Measurements from ENCODE around the gene GATAD2A.

DNA sequence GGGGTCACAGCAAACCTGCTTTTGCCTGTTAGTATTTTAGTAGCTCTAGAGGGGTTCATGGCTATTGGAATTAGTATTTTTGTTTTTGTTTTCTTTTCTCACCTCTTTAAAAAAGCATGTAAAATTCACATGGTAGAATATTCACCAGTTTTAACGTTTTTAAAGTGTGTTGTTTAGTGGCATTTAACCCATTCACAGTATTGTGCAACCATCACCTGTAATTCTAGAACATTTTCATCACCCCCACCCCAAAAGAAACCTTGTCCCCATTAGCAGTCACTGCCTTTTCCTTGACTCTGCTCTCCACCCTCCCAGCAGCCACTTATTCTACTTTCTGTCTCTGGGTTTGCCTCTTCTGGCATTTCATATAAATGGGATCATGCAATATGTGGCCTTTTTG lies 39.8 kb downstream of the GATAD2A start:
- TF ChIP-seq, protein P1, sequence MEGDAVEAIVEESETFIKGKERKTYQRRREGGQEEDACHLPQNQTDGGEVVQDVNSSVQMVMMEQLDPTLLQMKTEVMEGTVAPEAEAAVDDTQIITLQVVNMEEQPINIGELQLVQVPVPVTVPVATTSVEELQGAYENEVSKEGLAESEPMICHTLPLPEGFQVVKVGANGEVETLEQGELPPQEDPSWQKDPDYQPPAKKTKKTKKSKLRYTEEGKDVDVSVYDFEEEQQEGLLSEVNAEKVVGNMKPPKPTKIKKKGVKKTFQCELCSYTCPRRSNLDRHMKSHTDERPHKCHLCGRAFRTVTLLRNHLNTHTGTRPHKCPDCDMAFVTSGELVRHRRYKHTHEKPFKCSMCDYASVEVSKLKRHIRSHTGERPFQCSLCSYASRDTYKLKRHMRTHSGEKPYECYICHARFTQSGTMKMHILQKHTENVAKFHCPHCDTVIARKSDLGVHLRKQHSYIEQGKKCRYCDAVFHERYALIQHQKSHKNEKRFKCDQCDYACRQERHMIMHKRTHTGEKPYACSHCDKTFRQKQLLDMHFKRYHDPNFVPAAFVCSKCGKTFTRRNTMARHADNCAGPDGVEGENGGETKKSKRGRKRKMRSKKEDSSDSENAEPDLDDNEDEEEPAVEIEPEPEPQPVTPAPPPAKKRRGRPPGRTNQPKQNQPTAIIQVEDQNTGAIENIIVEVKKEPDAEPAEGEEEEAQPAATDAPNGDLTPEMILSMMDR (IDR thresholded peaks at IDR 0.05; ENCODE audit: low read depth, low read length) = no peak
- TF ChIP-seq MAX (IDR thresholded peaks at IDR 0.05; ENCODE audit: low read depth, low read length) (no peak), MYC (IDR thresholded peaks at IDR 0.05; ENCODE audit: low read depth, low read length) (no peak), POLR2A (IDR thresholded peaks at IDR 0.05; ENCODE audit: extremely low read depth, insufficient read length) (no peak)
